Effector memory CD8-positive, alpha-beta T cell (primary cell): ENCODE measurements around the gene ETFDH.
"Not testable (repeated sequence)": the region's sequence is repeated elsewhere in the genome, so short reads cannot be mapped to it uniquely, and the experiment has no call there.

Experiments used
- ATAC-seq: fragments of 150-1000 bp; cut with Tn5 transposase; replicated peaks from 2 replicates; pipeline ENCODE4 v1.10.0; 2021; ENCODE audit warnings: mild to moderate bottlenecking, moderate library complexity
- DNase-seq, 3 experiments: peaks; one replicate each; pipeline ENCODE4 v3.0.0; 2021
- H3K27ac Mint-ChIP-seq, 2 donors: one replicate each; pipeline ENCODE4 v1.8.0; 2022; ENCODE audit warnings: mild to moderate bottlenecking in 2 of 2, mixed read lengths in 2 of 2, moderate library complexity in 2 of 2
- H3K27me3 Mint-ChIP-seq, 2 donors: one replicate each; pipeline ENCODE4 v1.8.0; 2022; ENCODE audit warnings: mixed read lengths in 2 of 2
- H3K36me3 Mint-ChIP-seq: one replicate; pipeline ENCODE4 v1.8.0; 2022; ENCODE audit warnings: mild to moderate bottlenecking, moderate library complexity, mixed read lengths; ENCODE audit not compliant: insufficient read depth
- H3K4me1 Mint-ChIP-seq, 2 donors: one replicate each; pipeline ENCODE4 v1.8.0; 2022; ENCODE audit warnings: low read depth in 2 of 2, mixed read lengths in 2 of 2
- H3K4me3 Mint-ChIP-seq, 2 donors: one replicate each; pipeline ENCODE4 v1.8.0; 2022; ENCODE audit warnings: mild to moderate bottlenecking in 2 of 2, mixed read lengths in 2 of 2, moderate library complexity in 2 of 2
- H3K9me3 Mint-ChIP-seq, 2 donors: one replicate each; pipeline ENCODE4 v1.8.0; 2022; ENCODE audit warnings: mixed read lengths in 2 of 2

The ETFDH gene

DNA sequence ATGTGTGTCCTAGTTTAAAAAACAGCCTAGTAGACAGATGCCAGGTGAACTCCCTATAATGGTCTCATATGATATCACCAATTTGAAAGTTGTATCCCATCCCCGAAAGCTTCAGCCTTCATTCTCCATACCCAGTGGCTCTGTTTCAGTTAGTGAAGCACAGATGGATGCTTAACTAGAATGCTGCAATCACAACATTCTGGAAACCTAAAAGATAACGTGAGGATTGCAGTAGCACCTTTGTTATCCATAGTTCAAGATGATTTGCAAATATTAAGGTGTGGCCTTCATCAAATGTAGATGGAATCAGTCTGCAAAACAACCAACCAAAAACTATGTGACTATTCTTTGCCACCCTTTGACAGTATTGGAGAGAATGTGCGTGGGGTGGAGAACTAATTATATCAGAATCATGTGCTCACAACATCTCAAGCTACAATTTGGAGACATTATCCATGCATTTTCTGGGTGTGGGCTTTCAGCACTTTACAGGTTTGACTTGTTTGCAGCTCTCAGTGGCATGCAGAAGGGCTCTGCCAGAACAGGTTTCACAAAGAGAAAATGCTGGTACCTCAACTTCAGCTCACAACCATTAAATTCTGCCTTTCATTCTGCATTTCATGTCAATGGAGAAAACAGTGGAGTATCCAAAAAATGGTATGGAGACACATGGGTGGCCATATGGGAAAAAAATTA is 69.4 kb downstream of the ETFDH start:
- DNase-seq (no peak), ATAC-seq (no peak)
- H3K9me3 Mint-ChIP-seq = no peaks in the 10 kb centered on the region
- peaks cover 7 to 9% of the 10 kb centered on the region in 2 donors for H3K27me3 Mint-ChIP-seq
- H3K36me3 Mint-ChIP-seq = no peaks in the 10 kb centered on the region
- no peak overlapping the region for H3K4me3 Mint-ChIP-seq
- H3K27ac Mint-ChIP-seq = no peak overlapping the region
- no peaks in the 10 kb centered on the region for H3K4me1 Mint-ChIP-seq

DNA sequence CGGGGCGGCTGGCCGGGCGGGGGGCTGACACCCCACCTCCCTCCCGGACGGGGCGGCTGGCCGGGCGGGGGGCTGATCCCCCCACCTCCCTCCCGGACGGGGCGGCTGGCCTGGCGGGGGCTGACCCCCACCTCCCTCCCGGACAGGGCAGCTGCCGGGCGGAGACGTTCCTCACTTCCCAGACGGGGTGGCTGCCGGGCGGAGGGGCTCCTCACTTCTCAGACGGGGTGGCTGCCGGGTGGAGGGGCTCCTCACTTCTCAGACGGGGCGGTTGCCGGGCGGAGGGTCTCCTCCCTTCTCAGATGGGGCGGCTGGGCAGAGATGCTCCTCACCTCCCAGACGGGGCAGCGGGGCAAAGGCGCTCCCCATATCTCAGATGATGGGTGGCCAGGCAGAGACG is 74.4 kb downstream of the ETFDH start:
- DNase-seq, ATAC-seq, H3K4me3 Mint-ChIP-seq, H3K27me3 Mint-ChIP-seq, H3K36me3 Mint-ChIP-seq, H3K9me3 Mint-ChIP-seq, H3K4me1 Mint-ChIP-seq, H3K27ac Mint-ChIP-seq: not testable (repeated sequence)

DNA sequence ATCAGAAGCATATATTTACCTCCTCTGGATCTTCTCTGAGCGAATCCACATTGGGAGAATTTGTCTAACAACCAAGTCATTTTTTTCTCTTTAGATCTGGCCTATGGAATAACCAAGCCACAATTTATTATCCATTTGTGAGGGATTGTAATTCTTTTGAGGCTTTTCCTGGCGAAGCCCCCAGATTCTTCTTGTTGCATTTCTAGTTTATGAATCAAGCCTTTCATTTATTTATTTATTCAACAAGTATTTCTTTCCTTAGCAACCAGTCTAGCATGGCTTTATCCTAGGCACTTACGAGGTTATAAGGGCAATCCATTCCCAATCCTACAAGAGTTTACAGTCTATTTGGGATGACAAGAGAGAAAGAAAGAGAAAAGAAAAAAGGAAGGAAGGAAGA is 78.3 kb downstream of the ETFDH start:
- ATAC-seq = no peak
- H3K4me3 Mint-ChIP-seq = no peak overlapping the region

DNA sequence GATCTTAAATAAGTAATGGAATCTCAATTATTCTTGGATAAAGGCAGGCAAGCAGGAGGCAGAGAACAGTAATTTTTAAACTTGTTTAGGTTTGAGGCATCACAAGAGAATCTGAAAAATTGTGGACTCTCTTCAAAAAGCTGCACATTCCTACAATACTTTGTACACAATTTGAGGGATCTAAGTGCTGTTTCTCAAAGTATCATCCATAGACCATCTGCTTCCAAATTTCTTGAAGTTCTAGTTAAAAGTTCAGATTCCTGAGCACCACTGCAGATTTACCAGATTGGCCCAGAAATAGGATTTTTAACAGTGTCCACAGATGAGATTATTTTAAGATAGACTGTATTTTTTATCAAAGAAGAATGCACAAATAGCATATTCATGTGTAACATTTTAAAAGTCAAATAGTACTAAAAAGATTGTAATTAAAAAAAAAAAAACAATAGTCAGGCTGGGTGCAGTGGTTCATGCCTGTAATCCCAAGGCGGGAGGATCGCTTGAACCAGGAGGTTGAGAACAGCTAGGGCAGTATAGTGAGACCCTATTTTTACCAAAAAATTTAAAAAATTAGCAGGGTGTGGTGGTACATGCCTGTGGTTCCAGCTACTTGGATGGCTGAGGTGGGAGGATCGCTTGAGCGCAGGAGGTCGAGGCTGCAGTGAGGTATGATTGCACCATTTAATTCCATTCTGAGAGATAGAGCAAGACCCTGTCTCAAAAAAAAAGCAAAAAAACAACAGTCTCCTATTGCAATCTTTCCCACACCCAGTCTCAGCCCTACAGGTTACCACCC is 82.5 kb downstream of the ETFDH start:
- Mint-ChIP-seq H3K9me3 (no peaks in the 10 kb centered on the region), H3K27ac (no peak overlapping the region), H3K4me3 (no peak overlapping the region), H3K4me1 (no peaks in the 10 kb centered on the region), H3K27me3 (peaks cover 40 to 41% of the 10 kb centered on the region in 2 donors), H3K36me3 (peaks cover 4% of the 10 kb centered on the region)
- no peak for ATAC-seq
- no peak for DNase-seq

More for the DNA sequence above, 78.3 kb downstream of the ETFDH start:
- DNase-seq = no peak
- H3K27ac Mint-ChIP-seq = no peak overlapping the region
- no peaks in the 10 kb centered on the region for H3K9me3 Mint-ChIP-seq
- H3K27me3 Mint-ChIP-seq = peaks cover 0 to 5% of the 10 kb centered on the region in 2 donors
- H3K4me1 Mint-ChIP-seq = no peaks in the 10 kb centered on the region
- no peaks in the 10 kb centered on the region for H3K36me3 Mint-ChIP-seq

DNA sequence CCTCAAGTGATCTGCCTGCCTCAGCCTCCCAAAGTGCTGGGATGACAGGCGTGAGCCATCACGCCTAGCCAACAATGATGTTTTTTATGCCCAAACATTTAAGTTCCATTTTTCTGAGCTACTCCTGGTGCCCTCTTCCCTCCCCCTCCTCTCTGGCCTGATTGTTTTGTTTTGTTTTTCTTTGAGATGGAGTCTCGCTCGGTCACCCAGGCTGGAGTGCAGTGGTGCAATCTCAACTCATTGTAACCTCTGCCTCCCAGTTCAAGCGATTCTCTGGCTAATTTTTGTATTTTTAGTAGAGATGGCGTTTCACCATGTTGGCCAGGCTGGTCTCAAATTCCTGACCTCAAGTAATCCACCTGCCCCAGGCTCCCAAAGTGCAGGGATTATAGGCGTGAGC is 83.7 kb downstream of the ETFDH start:
- H3K4me3 Mint-ChIP-seq, DNase-seq, H3K9me3 Mint-ChIP-seq, H3K36me3 Mint-ChIP-seq, ATAC-seq, H3K27ac Mint-ChIP-seq, H3K4me1 Mint-ChIP-seq: not testable (repeated sequence)
- H3K27me3 Mint-ChIP-seq = peaks cover 42 to 48% of the 10 kb centered on the region in 2 donors

DNA sequence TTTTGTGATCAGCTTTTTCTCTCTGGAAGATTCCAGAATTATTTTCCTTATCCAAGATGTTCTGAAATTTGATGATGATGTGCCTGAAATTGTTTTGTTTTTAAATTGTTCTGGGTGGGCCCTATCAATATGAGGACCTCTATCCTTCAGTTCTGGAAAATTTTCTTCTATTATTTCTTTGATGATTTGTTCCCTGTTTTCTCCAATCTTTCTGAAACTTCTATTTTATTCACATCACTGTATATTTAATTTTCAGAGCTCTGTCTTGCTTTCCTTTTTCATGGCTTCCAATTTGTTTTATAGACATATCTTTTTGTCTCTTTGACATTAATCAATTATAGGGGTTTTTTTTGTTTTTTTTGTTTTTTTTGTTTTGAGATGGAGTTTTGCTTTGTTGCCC is 84.5 kb downstream of the ETFDH start:
- Mint-ChIP-seq H3K4me3 (no peak overlapping the region), H3K27me3 (peaks cover 49 to 56% of the 10 kb centered on the region in 2 donors), H3K27ac (no peak overlapping the region), H3K36me3 (peaks cover 4% of the 10 kb centered on the region), H3K9me3 (no peaks in the 10 kb centered on the region), H3K4me1 (no peaks in the 10 kb centered on the region)
- ATAC-seq (no peak), DNase-seq (no peak)

DNA sequence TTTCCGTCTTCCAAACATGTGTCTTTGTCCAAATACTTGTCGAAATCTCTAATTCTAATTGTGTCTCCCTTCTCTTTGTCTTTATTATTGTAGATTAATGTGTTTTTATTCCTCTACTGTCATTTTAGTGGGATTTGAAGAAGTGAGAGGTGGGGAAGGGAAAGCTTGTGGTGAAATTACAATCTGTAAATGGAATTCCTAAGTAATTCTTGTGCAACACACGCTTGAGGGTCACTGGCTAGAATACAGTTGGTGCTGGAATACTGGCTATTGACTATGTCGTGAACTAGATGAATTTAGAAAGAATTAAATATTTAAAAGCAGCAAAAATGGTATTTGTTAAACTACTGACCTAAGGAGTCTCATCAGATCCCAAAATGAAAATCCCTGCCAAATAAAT is 86.0 kb downstream of the ETFDH start:
- no peaks in the 10 kb centered on the region for H3K9me3 Mint-ChIP-seq
- DNase-seq (no peak), ATAC-seq (no peak)
- peaks cover 52 to 67% of the 10 kb centered on the region in 2 donors for H3K27me3 Mint-ChIP-seq
- no peak overlapping the region for H3K4me3 Mint-ChIP-seq
- H3K4me1 Mint-ChIP-seq = no peaks in the 10 kb centered on the region
- peaks cover 4% of the 10 kb centered on the region for H3K36me3 Mint-ChIP-seq
- no peak overlapping the region for H3K27ac Mint-ChIP-seq

DNA sequence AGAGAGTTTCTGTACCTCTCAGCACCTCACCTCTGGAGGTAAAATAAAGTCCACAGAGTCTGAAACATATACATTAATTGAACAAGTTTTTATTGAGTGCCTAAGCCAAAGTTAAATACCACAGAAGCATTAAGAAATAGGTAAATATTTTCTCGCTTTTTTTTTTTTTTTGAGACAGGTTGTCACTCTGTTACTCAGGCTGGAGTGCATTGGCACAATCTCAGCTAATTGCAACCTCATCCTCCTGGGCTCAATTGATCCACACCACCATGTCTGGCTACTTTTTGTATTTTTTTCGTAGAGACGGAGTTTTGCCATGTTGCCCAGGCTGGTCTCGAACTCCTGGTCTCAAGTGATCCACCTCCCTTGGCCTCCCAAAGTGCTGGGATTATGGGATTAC is 86.6 kb downstream of the ETFDH start:
- no peak overlapping the region for H3K4me3 Mint-ChIP-seq
- H3K27me3 Mint-ChIP-seq = peaks cover 52 to 67% of the 10 kb centered on the region in 2 donors
- DNase-seq = no peak
- H3K36me3 Mint-ChIP-seq = peaks cover 4% of the 10 kb centered on the region
- H3K4me1 Mint-ChIP-seq = no peaks in the 10 kb centered on the region
- ATAC-seq = no peak
- H3K9me3 Mint-ChIP-seq = no peaks in the 10 kb centered on the region
- H3K27ac Mint-ChIP-seq = no peak overlapping the region
